ENCODE results near the gene RPS2. TPM values are rescaled to one million over a fixed set of nuclear protein-coding genes. Genes with fewer than 3 reads are reported as not detected.

RPS2 gene
- total and polyA plus RNA-seq, 2 experiments from 2014 or later, result 1,449 to 1,991 TPM

GRCh38 chr16:1950559-1950958 lies 14.1 kb downstream of the RPS2 start:
- 95% methylated on average over 19 of the region's 19 CpGs for WGBS (ENCODE audit: low lambda C conversion rate, missing lambda C conversion rate)
- Histone ChIP-seq H3K4me2 (no peak overlapping the region), H3K4me1 (ENCODE audit: insufficient read depth) (no peaks in the 10 kb centered on the region), H4K20me1 (ENCODE audit: insufficient read depth, poor library complexity, severe bottlenecking) (no peaks in the 10 kb centered on the region), H3K9me2 (replicated peaks; ENCODE audit: insufficient read depth) (no peaks in the 10 kb centered on the region), H3K36me3 (replicated peaks; ENCODE audit: insufficient read depth, low read depth) (no peaks in the 10 kb centered on the region), H3K9me3 (ENCODE audit: low read depth) (no peaks in the 10 kb centered on the region), H2AFZ (no peak overlapping the region), H3K27me3 (no peaks in the 10 kb centered on the region), H3K4me3 (no peak overlapping the region), H3K27ac (no peak overlapping the region), H3K79me2 (no peaks in the 10 kb centered on the region)
- TF ChIP-seq EZH2phosphoT487 (IDR thresholded peaks at IDR 0.05; ENCODE audit: low read depth, severe bottlenecking, unreplicated experiment), result no peak
- TF ChIP-seq CTCF (IDR thresholded peaks at IDR 0.05; ENCODE audit: poor library complexity), result no peak
- TF ChIP-seq EZH2 (IDR thresholded peaks at IDR 0.05; ENCODE audit: borderline replicate concordance), result no peak
- no peak for DNase-seq (ENCODE audit: low spot score)

- no peak overlapping the region for H3K27ac ChIP-seq
- H3K9me3 ChIP-seq (ENCODE audit: low read depth), result no peaks in the 10 kb centered on the region
- no peak overlapping the region for H3K4me2 ChIP-seq
- H2AFZ ChIP-seq, result no peak overlapping the region
- DNase-seq (ENCODE audit: low spot score), result no peak
- H3K9me2 ChIP-seq (replicated peaks; ENCODE audit: insufficient read depth), result no peaks in the 10 kb centered on the region
- no peak for TF ChIP-seq EZH2 (IDR thresholded peaks at IDR 0.05; ENCODE audit: borderline replicate concordance)
- no peak for TF ChIP-seq CTCF (IDR thresholded peaks at IDR 0.05; ENCODE audit: poor library complexity)
- no peak for TF ChIP-seq EZH2phosphoT487 (IDR thresholded peaks at IDR 0.05; ENCODE audit: low read depth, severe bottlenecking, unreplicated experiment)
- no peaks in the 10 kb centered on the region for H4K20me1 ChIP-seq (ENCODE audit: insufficient read depth, poor library complexity, severe bottlenecking)
- no peaks in the 10 kb centered on the region for H3K36me3 ChIP-seq (replicated peaks; ENCODE audit: insufficient read depth, low read depth)
- 92% methylated on average over 4 of the region's 7 CpGs for WGBS (ENCODE audit: low lambda C conversion rate, missing lambda C conversion rate)
- no peaks in the 10 kb centered on the region for H3K4me1 ChIP-seq (ENCODE audit: insufficient read depth)
- H3K79me2 ChIP-seq, result no peaks in the 10 kb centered on the region
- no peaks in the 10 kb centered on the region for H3K27me3 ChIP-seq
- H3K4me3 ChIP-seq, result no peak overlapping the region
Observed at GRCh38 chr16:1950047-1950446, 14.6 kb downstream of the RPS2 start.

GRCh38 chr16:1949507-1949906 lies 15.1 kb downstream of the RPS2 start:
- Histone ChIP-seq H3K27ac (no peak overlapping the region), H3K9me2 (replicated peaks; ENCODE audit: insufficient read depth) (no peaks in the 10 kb centered on the region), H3K9me3 (ENCODE audit: low read depth) (no peaks in the 10 kb centered on the region), H2AFZ (no peak overlapping the region), H3K4me1 (ENCODE audit: insufficient read depth) (no peaks in the 10 kb centered on the region), H3K27me3 (no peaks in the 10 kb centered on the region), H3K4me3 (no peak overlapping the region), H3K4me2 (no peak overlapping the region), H3K79me2 (no peaks in the 10 kb centered on the region), H3K36me3 (replicated peaks; ENCODE audit: insufficient read depth, low read depth) (no peaks in the 10 kb centered on the region), H4K20me1 (ENCODE audit: insufficient read depth, poor library complexity, severe bottlenecking) (no peaks in the 10 kb centered on the region)
- TF ChIP-seq EZH2 (IDR thresholded peaks at IDR 0.05; ENCODE audit: borderline replicate concordance) (no peak), EZH2phosphoT487 (IDR thresholded peaks at IDR 0.05; ENCODE audit: low read depth, severe bottlenecking, unreplicated experiment) (no peak), CTCF (IDR thresholded peaks at IDR 0.05; ENCODE audit: poor library complexity) (no peak)
- DNase-seq (ENCODE audit: low spot score), result no peak
- WGBS (ENCODE audit: low lambda C conversion rate, missing lambda C conversion rate), result 89% methylated on average over 6 of the region's 11 CpGs

- H3K9me3 ChIP-seq (ENCODE audit: low read depth), result no peaks in the 10 kb centered on the region
- no peaks in the 10 kb centered on the region for H3K27me3 ChIP-seq
- H3K9me2 ChIP-seq (replicated peaks; ENCODE audit: insufficient read depth), result no peaks in the 10 kb centered on the region
- H2AFZ ChIP-seq, result no peak overlapping the region
- no peak for DNase-seq (ENCODE audit: low spot score)
- no peaks in the 10 kb centered on the region for H3K36me3 ChIP-seq (replicated peaks; ENCODE audit: insufficient read depth, low read depth)
- no peak for TF ChIP-seq CTCF (IDR thresholded peaks at IDR 0.05; ENCODE audit: poor library complexity)
- no peak overlapping the region for H3K4me3 ChIP-seq
- peaks cover 6% of the 10 kb centered on the region for H3K79me2 ChIP-seq
- no peaks in the 10 kb centered on the region for H4K20me1 ChIP-seq (ENCODE audit: insufficient read depth, poor library complexity, severe bottlenecking)
- H3K27ac ChIP-seq, result no peak overlapping the region
- WGBS (ENCODE audit: low lambda C conversion rate, missing lambda C conversion rate), result 90% methylated on average over 9 of the region's 9 CpGs
- no peak overlapping the region for H3K4me2 ChIP-seq
- peaks cover 2% of the 10 kb centered on the region for H3K4me1 ChIP-seq (ENCODE audit: insufficient read depth)
Observed at GRCh38 chr16:1947369-1947670, 17.3 kb downstream of the RPS2 start.
